Measurements from ENCODE around the gene KCNH4. TPM values are rescaled to one million over a fixed set of nuclear protein-coding genes. Genes with fewer than 3 reads are reported as not detected.
A peak's percentile ranks its signal among the peaks of the same experiment; 100 is the strongest.

Gene KCNH4
- total and polyA plus RNA-seq, 9 of the 15 experiments (the other 6 are each of a cell fraction or from before 2014, with no cell fraction given): 0.10 to 1.8 (median 0.50) TPM

- TF ChIP-seq NCOA6 (IDR thresholded peaks at IDR 0.05) (no peak), FOS (IDR thresholded peaks at IDR 0.05; ENCODE audit: extremely low read depth, insufficient read length) (no peak), PHF20 (IDR thresholded peaks at IDR 0.05; ENCODE audit: partially characterized antibody) (no peak), MEF2D (tag; conservative IDR thresholded peaks at IDR 0.05; ENCODE audit: low read depth) (peak; percentile 72), GTF2E2 (tag; IDR thresholded peaks at IDR 0.05) (no peak), E2F1 (CRISPR knock-in tag; IDR thresholded peaks at IDR 0.05) (no peak), GMEB1 (CRISPR knock-in tag; IDR thresholded peaks at IDR 0.05) (no peak), NCOA1 (IDR thresholded peaks at IDR 0.05; ENCODE audit: low read depth) (no peak), USF1 (CRISPR knock-in tag; IDR thresholded peaks at IDR 0.05) (no peak), MITF (IDR thresholded peaks at IDR 0.05) (no peak), ARNT (IDR thresholded peaks at IDR 0.05) (no peak), TFAP4 (CRISPR knock-in tag; IDR thresholded peaks at IDR 0.05; ENCODE audit: borderline replicate concordance) (0 out of 2 replicates have a peak, but pooled peaks have one; percentile 15), HNRNPL (IDR thresholded peaks at IDR 0.05; ENCODE audit: low read depth, low read length) (no peak), MAX (CRISPR knock-in tag; IDR thresholded peaks at IDR 0.05) (peak; percentile 36; the same call in 1 of the 2 replicates), RNF219 (CRISPR knock-in tag; IDR thresholded peaks at IDR 0.05) (no peak), ZSCAN29 (IDR thresholded peaks at IDR 0.05) (no peak)
Observed at GRCh38 chr17:42107597-42108576, 73.1 kb downstream of the KCNH4 start (continued).

Data from K562 (cell line).